ENCODE results near the gene MCU.
"Not testable (repeated sequence)": the region's sequence is repeated elsewhere in the genome, so short reads cannot be mapped to it uniquely, and the experiment has no call there.

MCU gene

GRCh38 chr10:72850861-72851260 lies 158.9 kb downstream of the MCU start:
- no peak for DNase-seq

- no peak for DNase-seq
These were observed 159.6 kb downstream of the MCU start for GRCh38 chr10:72851509-72851908.

GRCh38 chr10:72852508-72852907 lies 160.6 kb downstream of the MCU start:
- DNase-seq: no peak

GRCh38 chr10:72855129-72855528 lies 163.2 kb downstream of the MCU start:
- no peak for DNase-seq

- no peak for DNase-seq
These were observed 163.8 kb downstream of the MCU start for GRCh38 chr10:72855790-72856189.

GRCh38 chr10:72858067-72858466 lies 166.1 kb downstream of the MCU start:
- no peak for DNase-seq

GRCh38 chr10:72862957-72863356 lies 171.0 kb downstream of the MCU start:
- no peak for DNase-seq

GRCh38 chr10:72875250-72876055 lies 183.5 kb downstream of the MCU start:
- DNase-seq: peak; percentile 29

- no peak for DNase-seq
These were observed 187.3 kb downstream of the MCU start for GRCh38 chr10:72879245-72879644.

GRCh38 chr10:72881291-72881690 lies 189.3 kb downstream of the MCU start:
- DNase-seq: no peak

- peak; percentile 3 for DNase-seq
These were observed 191.9 kb downstream of the MCU start for GRCh38 chr10:72883861-72884260.

GRCh38 chr10:72885953-72886352 lies 194.0 kb downstream of the MCU start:
- DNase-seq: no peak

GRCh38 chr10:72886621-72887020 lies 194.7 kb downstream of the MCU start:
- no peak for DNase-seq

GRCh38 chr10:72887043-72887442 lies 195.1 kb downstream of the MCU start:
- DNase-seq: peak; percentile 21

GRCh38 chr10:72888151-72888638 lies 196.3 kb downstream of the MCU start:
- DNase-seq: no peak

GRCh38 chr10:72889391-72889831 lies 197.5 kb downstream of the MCU start:
- peak; percentile 19 for DNase-seq

GRCh38 chr10:72890086-72890485 lies 198.1 kb downstream of the MCU start:
- DNase-seq: no peak

GRCh38 chr10:72893136-72893798 lies 201.3 kb downstream of the MCU start, which contains the start of gene OIT3:
Gene OIT3, plus strand, starts transcription at chr10:72893739. Its CDS starts 60 bp downstream, at chr10:72893799.
- no peak for DNase-seq

- DNase-seq: no peak
These were observed 203.4 kb downstream of the MCU start for GRCh38 chr10:72895236-72895850.

GRCh38 chr10:72898616-72899015 lies 206.7 kb downstream of the MCU start:
- DNase-seq: no peak

- DNase-seq: no peak
These were observed 207.6 kb downstream of the MCU start for GRCh38 chr10:72899545-72899944.

GRCh38 chr10:72903941-72904446 lies 212.1 kb downstream of the MCU start:
- not testable (repeated sequence) for DNase-seq

- no peak for DNase-seq
These were observed 212.9 kb downstream of the MCU start for GRCh38 chr10:72904806-72905205.

All from fibroblast of skin of back (primary cell).